ENCODE data around the gene CD8A. TPM values are rescaled to one million over a fixed set of nuclear protein-coding genes. Genes with fewer than 3 reads are reported as not detected.
A peak's percentile ranks its signal among the peaks of the same experiment; 100 is the strongest.

CD8A gene
- total RNA-seq, 1 experiment from 2014 or later = not detected

- Histone ChIP-seq H3K27me3 (ENCODE audit: control insufficient read depth, insufficient read depth, low read length) (peaks cover 52% of the 10 kb centered on the region), H3K4me3 (ENCODE audit: insufficient read depth, low read depth, low read length) (no peak overlapping the region; the same call in 1 of the 2 replicates), H3K36me3 (replicated peaks; ENCODE audit: control insufficient read depth, insufficient read depth, low read length) (no peaks in the 10 kb centered on the region)
- peak; percentile 55 for DNase-seq
Measured at GRCh38 chr2:86791573-86791972, 860 bp upstream of the CD8A start.

- no peak for DNase-seq
- peaks cover 52% of the 10 kb centered on the region for H3K27me3 ChIP-seq (ENCODE audit: control insufficient read depth, insufficient read depth, low read length)
- H3K36me3 ChIP-seq (replicated peaks; ENCODE audit: control insufficient read depth, insufficient read depth, low read length) = no peaks in the 10 kb centered on the region
- H3K4me3 ChIP-seq (ENCODE audit: insufficient read depth, low read depth, low read length) = peak overlapping the region; percentile 31; the same call in 1 of the 2 replicates
Measured at GRCh38 chr2:86790134-86790675, 508 bp downstream of the CD8A start.

- DNase-seq = peak; percentile 70
- Histone ChIP-seq H3K27me3 (ENCODE audit: control insufficient read depth, insufficient read depth, low read length) (peaks cover 52% of the 10 kb centered on the region), H3K36me3 (replicated peaks; ENCODE audit: control insufficient read depth, insufficient read depth, low read length) (no peaks in the 10 kb centered on the region), H3K4me3 (ENCODE audit: insufficient read depth, low read depth, low read length) (peak overlapping the region; percentile 22; the same call in 1 of the 2 replicates)
Measured at GRCh38 chr2:86789687-86790133, 1.0 kb downstream of the CD8A start.

- peak overlapping the region; percentile 22; the same call in 1 of the 2 replicates for H3K4me3 ChIP-seq (ENCODE audit: insufficient read depth, low read depth, low read length)
Measured at GRCh38 chr2:86788881-86789686, 1.6 kb downstream of the CD8A start.

GRCh38 chr2:86788165-86788564, 2.5 kb downstream of the CD8A start:
- no peaks in the 10 kb centered on the region for H3K36me3 ChIP-seq (replicated peaks; ENCODE audit: control insufficient read depth, insufficient read depth, low read length)
- H3K4me3 ChIP-seq (ENCODE audit: insufficient read depth, low read depth, low read length) = no peak overlapping the region
- H3K27me3 ChIP-seq (ENCODE audit: control insufficient read depth, insufficient read depth, low read length) = peaks cover 50% of the 10 kb centered on the region
- no peak for DNase-seq

More at GRCh38 chr2:86788881-86789686, 1.6 kb downstream of the CD8A start:
- peak; percentile 81 for DNase-seq
- Histone ChIP-seq H3K27me3 (ENCODE audit: control insufficient read depth, insufficient read depth, low read length) (peaks cover 52% of the 10 kb centered on the region), H3K36me3 (replicated peaks; ENCODE audit: control insufficient read depth, insufficient read depth, low read length) (no peaks in the 10 kb centered on the region)

- Histone ChIP-seq H3K36me3 (replicated peaks; ENCODE audit: control insufficient read depth, insufficient read depth, low read length) (no peaks in the 10 kb centered on the region), H3K27me3 (ENCODE audit: control insufficient read depth, insufficient read depth, low read length) (peaks cover 50% of the 10 kb centered on the region), H3K4me3 (ENCODE audit: insufficient read depth, low read depth, low read length) (no peak overlapping the region)
- no peak for DNase-seq
Measured at GRCh38 chr2:86787736-86788135, 3.0 kb downstream of the CD8A start.

- no peak for DNase-seq
- H3K27me3 ChIP-seq (ENCODE audit: control insufficient read depth, insufficient read depth, low read length) = peaks cover 35% of the 10 kb centered on the region
- H3K4me3 ChIP-seq (ENCODE audit: insufficient read depth, low read depth, low read length) = no peak overlapping the region
- H3K36me3 ChIP-seq (replicated peaks; ENCODE audit: control insufficient read depth, insufficient read depth, low read length) = no peaks in the 10 kb centered on the region
Measured at GRCh38 chr2:86786001-86786536, 4.6 kb downstream of the CD8A start.

- no peak overlapping the region for H3K4me3 ChIP-seq (ENCODE audit: insufficient read depth, low read depth, low read length)
- DNase-seq = no peak
- no peaks in the 10 kb centered on the region for H3K36me3 ChIP-seq (replicated peaks; ENCODE audit: control insufficient read depth, insufficient read depth, low read length)
- peaks cover 28% of the 10 kb centered on the region for H3K27me3 ChIP-seq (ENCODE audit: control insufficient read depth, insufficient read depth, low read length)
Measured at GRCh38 chr2:86785456-86785855, 5.3 kb downstream of the CD8A start.

GRCh38 chr2:86783615-86784339, 6.9 kb downstream of the CD8A start:
- Histone ChIP-seq H3K4me3 (ENCODE audit: insufficient read depth, low read depth, low read length) (no peak overlapping the region), H3K27me3 (ENCODE audit: control insufficient read depth, insufficient read depth, low read length) (peaks cover 12% of the 10 kb centered on the region), H3K36me3 (replicated peaks; ENCODE audit: control insufficient read depth, insufficient read depth, low read length) (no peaks in the 10 kb centered on the region)
- no peak for DNase-seq

- DNase-seq = no peak
- Histone ChIP-seq H3K36me3 (replicated peaks; ENCODE audit: control insufficient read depth, insufficient read depth, low read length) (no peaks in the 10 kb centered on the region), H3K4me3 (ENCODE audit: insufficient read depth, low read depth, low read length) (no peak overlapping the region), H3K27me3 (ENCODE audit: control insufficient read depth, insufficient read depth, low read length) (peaks cover 1% of the 10 kb centered on the region)
Measured at GRCh38 chr2:86782748-86783147, 8.0 kb downstream of the CD8A start.

GRCh38 chr2:86781363-86781762, 9.3 kb downstream of the CD8A start:
- DNase-seq = no peak
- no peaks in the 10 kb centered on the region for H3K36me3 ChIP-seq (replicated peaks; ENCODE audit: control insufficient read depth, insufficient read depth, low read length)

GRCh38 chr2:86779971-86780370, 10.7 kb downstream of the CD8A start:
- no peaks in the 10 kb centered on the region for H3K27me3 ChIP-seq (ENCODE audit: control insufficient read depth, insufficient read depth, low read length)
- no peak overlapping the region for H3K4me3 ChIP-seq (ENCODE audit: insufficient read depth, low read depth, low read length)
- H3K36me3 ChIP-seq (replicated peaks; ENCODE audit: control insufficient read depth, insufficient read depth, low read length) = no peaks in the 10 kb centered on the region
- no peak for DNase-seq

More at GRCh38 chr2:86781363-86781762, 9.3 kb downstream of the CD8A start:
- no peaks in the 10 kb centered on the region; the same call in 1 of the 2 replicates for H3K27me3 ChIP-seq (ENCODE audit: control insufficient read depth, insufficient read depth, low read length)
- no peak overlapping the region for H3K4me3 ChIP-seq (ENCODE audit: insufficient read depth, low read depth, low read length)

GRCh38 chr2:86778957-86779356, 11.8 kb downstream of the CD8A start:
- DNase-seq = no peak
- Histone ChIP-seq H3K4me3 (ENCODE audit: insufficient read depth, low read depth, low read length) (no peak overlapping the region), H3K27me3 (ENCODE audit: control insufficient read depth, insufficient read depth, low read length) (no peaks in the 10 kb centered on the region), H3K36me3 (replicated peaks; ENCODE audit: control insufficient read depth, insufficient read depth, low read length) (0 out of 2 replicates have a peak, but pooled peaks cover 2% of the 10 kb centered on the region)

- no peak overlapping the region for H3K4me3 ChIP-seq (ENCODE audit: insufficient read depth, low read depth, low read length)
Measured at GRCh38 chr2:86776532-86776931, 14.2 kb downstream of the CD8A start.

More at GRCh38 chr2:86776532-86776931, 14.2 kb downstream of the CD8A start:
- no peak for DNase-seq
- Histone ChIP-seq H3K27me3 (ENCODE audit: control insufficient read depth, insufficient read depth, low read length) (no peaks in the 10 kb centered on the region), H3K36me3 (replicated peaks; ENCODE audit: control insufficient read depth, insufficient read depth, low read length) (0 out of 2 replicates have a peak, but pooled peaks cover 3% of the 10 kb centered on the region)

All from H7 (cell line).